ACC112 (cell line): ENCODE measurements around the gene UQCC3.

Source experiments
- H2AFZ ChIP-seq: fragments of 200-600 bp; sonication (generic); one replicate; pipeline ENCODE4 v1.6.0; 2017; ENCODE audit warnings: antibody characterized with exemption, low read length; ENCODE audit not compliant: unreplicated experiment
- H3K27ac ChIP-seq: fragments of 200-600 bp; sonication (generic); 2 replicates; pipeline ENCODE4 v1.5.1; 2014; ENCODE audit warnings: low read depth, mild to moderate bottlenecking, antibody characterized with exemption, low read length, moderate library complexity
- H3K27me3 ChIP-seq: fragments of 200-600 bp; sonication (generic); 2 replicates; pipeline ENCODE4 v1.6.1; 2014; ENCODE audit warnings: mild to moderate bottlenecking, antibody characterized with exemption, low read length, moderate library complexity, mixed read lengths; ENCODE audit not compliant: insufficient read depth
- H3K36me3 ChIP-seq: fragments of 200-600 bp; sonication (generic); 2 replicates; pipeline ENCODE4 v1.6.1; 2016; ENCODE audit warnings: mild to moderate bottlenecking, antibody characterized with exemption, low read length, moderate library complexity, mixed read lengths; ENCODE audit not compliant: insufficient read depth
- H3K4me1 ChIP-seq: fragments of 200-600 bp; sonication (generic); one replicate; pipeline ENCODE4 v1.6.1; 2016; ENCODE audit warnings: low read length, mixed read lengths; ENCODE audit not compliant: insufficient read depth, unreplicated experiment, control insufficient read depth
- H3K4me3 ChIP-seq: fragments of 200-600 bp; sonication (generic); 2 replicates; pipeline ENCODE4 v1.5.1; 2014; ENCODE audit warnings: mild to moderate bottlenecking, low read depth, low read length
- H3K79me2 ChIP-seq: fragments of 200-600 bp; sonication (generic); one replicate; pipeline ENCODE4 v1.6.0; 2016; ENCODE audit warnings: low read length; ENCODE audit not compliant: control insufficient read depth, unreplicated experiment, insufficient read depth

Gene UQCC3

DNA sequence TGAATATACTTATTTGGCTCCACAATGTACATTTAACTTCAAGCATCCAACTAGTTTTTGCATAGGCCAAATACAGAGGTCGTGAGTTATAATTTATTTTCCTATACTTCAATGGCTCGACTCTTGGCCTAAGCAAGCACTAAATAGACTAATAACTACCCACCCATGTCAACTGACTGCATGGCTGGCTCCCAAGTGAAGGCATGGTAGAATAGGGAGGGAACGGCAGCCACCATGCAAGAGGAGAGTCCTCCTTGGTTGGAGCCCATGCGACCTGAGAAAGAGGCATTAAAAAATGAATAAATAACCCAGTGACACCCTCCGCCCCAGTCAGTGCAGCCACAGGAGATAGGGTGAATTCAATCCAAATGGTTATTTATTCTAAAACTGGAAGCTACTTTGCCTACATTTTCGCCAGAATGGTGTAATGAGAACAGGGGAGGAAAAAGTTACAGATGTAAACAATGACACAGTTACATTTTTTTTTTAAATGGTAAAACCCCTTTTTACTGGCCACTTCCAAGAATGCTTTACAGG, 40.9 kb downstream of the UQCC3 start:
- Histone ChIP-seq H2AFZ (no peak overlapping the region), H3K79me2 (peaks cover 23% of the 10 kb centered on the region), H3K4me1 (peaks cover 25% of the 10 kb centered on the region)

DNA sequence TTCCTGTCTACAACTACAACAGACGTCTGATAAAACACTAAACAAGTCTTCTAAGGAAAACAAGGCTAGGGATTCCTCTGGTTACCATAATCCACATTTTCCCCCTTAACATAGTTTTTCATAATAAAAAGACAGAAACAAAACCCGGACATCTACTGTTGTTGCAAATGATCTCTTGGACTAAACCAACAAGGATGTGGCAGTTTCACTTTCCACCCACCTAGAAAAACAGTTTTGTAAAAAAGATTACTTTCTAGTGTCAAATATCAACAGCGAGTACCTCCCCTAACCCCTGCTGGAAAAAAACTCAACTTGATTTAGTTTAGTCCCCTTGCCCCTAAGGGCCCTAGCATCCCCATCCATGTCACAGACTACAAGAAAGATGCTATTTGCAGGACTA, 41.4 kb downstream of the UQCC3 start:
- Histone ChIP-seq H3K27me3 (no peaks in the 10 kb centered on the region), H3K36me3 (peaks cover 52% of the 10 kb centered on the region), H3K27ac (peak overlapping the region; percentile 32; the same call in 1 of the 2 replicates), H3K79me2 (peaks cover 28% of the 10 kb centered on the region), H2AFZ (no peak overlapping the region), H3K4me1 (peaks cover 25% of the 10 kb centered on the region), H3K4me3 (no peak overlapping the region)

More for the DNA sequence above, 40.9 kb downstream of the UQCC3 start:
- Histone ChIP-seq H3K27me3 (no peaks in the 10 kb centered on the region), H3K27ac (0 out of 2 replicates have a peak overlapping the region, but pooled peaks have one; percentile 32), H3K4me3 (no peak overlapping the region), H3K36me3 (peaks cover 48% of the 10 kb centered on the region)

DNA sequence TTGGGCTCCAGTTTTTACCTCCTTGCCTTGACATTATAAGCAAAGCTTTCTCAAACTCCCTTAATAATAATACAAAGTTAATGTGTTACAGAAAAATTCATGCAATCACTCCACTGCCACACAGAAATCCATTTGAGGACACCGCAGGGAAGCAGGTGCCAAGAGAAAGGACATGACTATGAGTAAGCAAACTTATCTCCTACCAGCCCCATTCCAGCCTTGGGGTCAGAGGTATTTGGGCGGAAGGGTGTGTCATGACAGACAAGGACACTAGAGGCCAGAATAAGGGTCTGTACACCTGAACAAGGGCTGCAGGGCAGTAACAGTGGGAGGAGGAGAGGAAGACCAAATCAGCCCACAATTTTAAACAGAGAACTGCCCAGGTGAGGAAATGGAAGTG, 41.9 kb downstream of the UQCC3 start:
- Histone ChIP-seq H3K4me3 (no peak overlapping the region), H3K79me2 (peaks cover 32% of the 10 kb centered on the region), H3K36me3 (peaks cover 56% of the 10 kb centered on the region), H2AFZ (no peak overlapping the region), H3K4me1 (peaks cover 25% of the 10 kb centered on the region), H3K27me3 (no peaks in the 10 kb centered on the region), H3K27ac (peak overlapping the region; percentile 32; the same call in 1 of the 2 replicates)

DNA sequence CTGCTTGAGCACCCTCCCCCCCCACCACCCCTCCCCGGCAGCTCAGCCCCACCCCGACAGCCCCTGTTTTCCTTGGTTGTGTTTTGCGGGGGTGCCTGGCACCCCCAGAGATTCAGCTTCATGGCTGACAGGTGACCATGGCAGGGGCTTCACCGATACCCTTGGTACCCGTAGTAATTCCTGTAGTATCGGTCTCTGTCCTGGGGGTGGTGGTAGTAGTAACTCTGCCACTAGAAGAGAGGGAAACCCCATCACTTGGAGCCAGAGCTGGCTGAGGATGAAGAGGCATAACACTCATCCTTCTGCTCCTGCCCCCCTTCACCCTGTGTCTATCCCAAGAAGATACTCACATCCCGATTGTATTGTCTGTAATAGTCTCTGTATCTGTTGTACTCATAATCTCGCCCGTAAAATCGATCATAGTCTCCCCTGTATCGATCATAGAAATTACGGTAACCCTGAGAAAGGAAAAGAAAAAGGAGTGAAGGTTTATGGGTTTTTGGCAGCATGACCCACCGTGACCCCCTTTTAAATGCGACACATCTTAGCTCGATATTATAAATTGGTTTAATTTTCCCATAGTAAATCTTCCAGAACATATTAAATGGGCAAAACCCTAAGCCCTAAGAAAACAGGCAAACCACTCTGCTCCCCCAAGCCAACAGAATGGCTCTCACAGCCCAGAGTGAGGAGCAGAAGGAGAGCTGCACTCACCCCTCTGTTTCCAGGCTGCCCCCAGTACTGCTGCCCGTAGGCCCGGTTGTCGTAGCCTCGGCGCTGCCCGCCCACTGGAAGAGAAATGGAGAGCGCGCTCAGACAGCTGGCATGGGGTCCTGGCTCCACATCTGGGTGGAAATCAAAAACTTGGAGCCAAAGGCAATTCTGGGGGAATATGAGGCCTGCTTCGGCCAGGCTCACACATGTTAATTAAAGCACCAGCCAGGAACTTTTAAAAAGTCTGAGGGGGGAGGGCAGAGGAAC, 44.0 kb downstream of the UQCC3 start:
- Histone ChIP-seq H3K79me2 (peaks cover 42% of the 10 kb centered on the region), H3K36me3 (peaks cover 63% of the 10 kb centered on the region), H3K27ac (no peak overlapping the region)

DNA sequence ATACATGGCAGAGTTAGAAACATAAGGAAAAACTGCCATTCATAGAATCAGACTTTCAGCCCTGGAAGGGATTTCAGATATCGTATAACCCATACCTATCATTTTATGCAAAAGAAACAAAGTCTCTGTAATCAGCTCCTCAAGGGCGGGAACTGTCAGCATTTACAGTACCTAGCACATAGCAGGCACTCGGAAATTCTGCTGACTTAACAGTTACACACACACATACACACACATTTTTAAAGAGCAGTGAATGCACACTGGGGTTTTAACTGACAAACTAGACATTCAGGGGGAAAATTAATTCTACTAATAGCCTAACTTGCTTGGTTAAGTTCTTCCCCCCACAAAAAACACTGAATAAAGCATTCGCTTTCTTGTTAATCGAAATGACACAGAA, 44.7 kb downstream of the UQCC3 start:
- H3K79me2 ChIP-seq, result peaks cover 47% of the 10 kb centered on the region

More for the DNA sequence above, 44.0 kb downstream of the UQCC3 start:
- Histone ChIP-seq H2AFZ (no peak overlapping the region), H3K4me3 (no peak overlapping the region), H3K27me3 (no peaks in the 10 kb centered on the region), H3K4me1 (peaks cover 15% of the 10 kb centered on the region)

DNA sequence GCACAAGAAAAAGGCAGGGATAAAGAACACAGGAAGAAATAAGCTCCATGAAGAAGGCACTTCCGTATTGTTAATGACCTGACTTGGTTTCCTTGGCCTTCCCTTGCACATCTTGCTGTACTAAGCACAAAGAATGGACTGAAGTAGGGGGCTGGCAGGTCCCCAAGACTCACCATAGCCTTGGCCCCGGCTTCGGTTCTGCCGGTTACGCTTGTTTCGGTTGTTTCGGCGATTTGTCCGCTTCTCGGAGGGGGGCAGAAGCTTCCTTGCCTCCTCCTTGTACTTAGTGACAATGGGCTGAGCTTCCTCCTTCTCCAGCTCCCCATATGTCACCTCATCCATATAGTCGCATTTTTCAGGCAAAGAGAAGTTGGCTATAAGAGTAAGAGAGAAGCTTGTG, 45.3 kb downstream of the UQCC3 start:
- Histone ChIP-seq H3K27me3 (no peaks in the 10 kb centered on the region), H3K79me2 (peaks cover 54% of the 10 kb centered on the region), H2AFZ (no peak overlapping the region), H3K4me3 (no peak overlapping the region), H3K36me3 (peaks cover 69% of the 10 kb centered on the region), H3K27ac (no peak overlapping the region), H3K4me1 (peaks cover 14% of the 10 kb centered on the region)

More for the DNA sequence above, 44.7 kb downstream of the UQCC3 start:
- Histone ChIP-seq H3K27ac (no peak overlapping the region), H3K4me3 (no peak overlapping the region), H3K4me1 (peaks cover 14% of the 10 kb centered on the region), H3K27me3 (no peaks in the 10 kb centered on the region), H2AFZ (no peak overlapping the region), H3K36me3 (peaks cover 63% of the 10 kb centered on the region)

DNA sequence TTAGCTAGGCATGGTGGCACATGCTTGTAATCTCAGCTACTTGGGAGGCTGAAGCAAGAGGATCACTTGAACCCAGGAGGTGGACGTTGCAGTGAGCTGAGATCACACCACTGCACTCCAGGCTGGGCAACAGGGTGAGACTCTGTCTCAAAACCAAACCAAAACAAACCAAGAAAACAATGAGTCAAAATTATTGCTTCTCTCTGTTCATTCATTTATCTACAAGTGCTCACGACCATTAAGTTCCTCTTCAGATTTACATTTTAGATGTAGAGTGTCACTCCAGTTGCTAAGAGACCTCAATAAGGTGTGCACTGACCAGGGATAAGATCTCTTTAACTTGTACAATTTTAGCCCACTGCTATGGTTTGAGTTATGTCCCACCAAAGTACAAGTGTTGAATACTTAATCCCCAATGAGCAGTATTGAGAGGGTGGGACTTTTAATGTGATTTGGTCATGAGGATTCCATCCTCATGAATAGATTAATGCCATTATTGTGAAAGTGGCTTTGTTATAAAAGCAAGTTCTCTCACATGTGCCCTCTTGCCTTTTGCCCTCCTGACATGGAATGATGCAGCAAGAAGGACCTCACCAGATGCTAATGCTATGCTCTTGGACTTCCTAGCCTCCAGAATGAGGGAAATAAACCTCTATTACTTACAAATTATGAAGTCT, 48.0 kb downstream of the UQCC3 start:
- Histone ChIP-seq H2AFZ (no peak overlapping the region), H3K27ac (peak overlapping the region; percentile 44), H3K4me3 (no peak overlapping the region), H3K27me3 (no peaks in the 10 kb centered on the region), H3K4me1 (peaks cover 13% of the 10 kb centered on the region), H3K36me3 (peaks cover 79% of the 10 kb centered on the region), H3K79me2 (peaks cover 77% of the 10 kb centered on the region)

DNA sequence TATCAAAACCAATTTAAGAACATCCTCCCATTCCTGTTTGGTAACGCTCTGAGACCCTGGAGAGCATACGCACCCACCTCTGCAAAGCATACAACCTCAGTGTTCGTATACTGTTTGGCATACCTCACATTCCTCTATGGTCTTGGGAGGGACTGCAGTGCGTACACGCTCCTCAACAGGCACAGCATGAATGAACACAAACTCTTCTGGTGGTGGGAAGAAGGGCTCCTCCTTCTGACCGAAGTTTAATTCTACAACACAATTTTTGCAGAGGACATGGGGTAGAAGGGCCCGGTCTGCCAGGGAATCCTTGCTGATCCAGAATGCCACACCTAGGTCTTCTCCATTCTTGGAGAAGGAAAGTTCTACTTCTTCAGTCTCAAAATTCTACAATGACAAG, 50.5 kb downstream of the UQCC3 start:
- no peak overlapping the region for H2AFZ ChIP-seq
- H3K4me3 ChIP-seq, result no peak overlapping the region
- H3K27ac ChIP-seq, result no peak overlapping the region
- H3K27me3 ChIP-seq, result no peaks in the 10 kb centered on the region
- H3K4me1 ChIP-seq, result peaks cover 17% of the 10 kb centered on the region
- H3K36me3 ChIP-seq, result peaks cover 72% of the 10 kb centered on the region
- peaks cover 83% of the 10 kb centered on the region for H3K79me2 ChIP-seq
